Measurements from ENCODE around the gene GALR2. TPM values are rescaled to one million over a fixed set of nuclear protein-coding genes. Genes with fewer than 3 reads are reported as not detected.
"Not testable (repeated sequence)": the region's sequence is repeated elsewhere in the genome, so short reads cannot be mapped to it uniquely, and the experiment has no call there.

Gene GALR2
- total RNA-seq, 2 experiments from 2014 or later = 2.5 to 2.7 TPM

DNA sequence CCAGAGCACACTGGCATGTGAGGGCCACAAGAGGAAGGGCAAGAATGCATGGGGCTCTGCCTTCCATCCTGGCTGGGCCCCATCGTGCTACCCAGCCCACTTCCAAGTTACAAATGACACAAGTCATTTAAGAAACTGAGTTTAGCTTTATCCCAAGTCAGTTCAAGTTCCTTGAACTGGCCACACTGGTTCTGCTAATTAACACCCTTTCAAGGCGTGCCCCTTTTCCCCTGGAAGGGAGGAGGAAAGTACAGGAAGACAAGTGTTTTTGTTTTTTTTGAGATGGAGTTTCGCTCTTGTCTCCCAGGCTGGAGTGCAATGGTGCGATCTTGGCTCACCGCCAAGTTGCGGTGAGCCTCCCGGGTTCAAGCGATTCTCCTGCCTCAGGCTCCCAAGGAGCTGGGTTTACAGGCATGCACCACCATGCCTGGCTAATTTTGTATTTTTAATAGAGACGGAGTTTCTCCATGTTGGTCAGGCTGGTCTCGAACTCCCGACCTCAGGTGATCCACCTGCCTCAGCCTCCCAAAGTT is 30.0 kb upstream of the GALR2 start:
- peaks cover 33% of the 10 kb centered on the region for H3K36me3 Mint-ChIP-seq
- not testable (repeated sequence) for DNase-seq, H3K4me1 Mint-ChIP-seq, H3K9me3 Mint-ChIP-seq, H3K27ac Mint-ChIP-seq, H3K27me3 Mint-ChIP-seq, H3K4me3 Mint-ChIP-seq

DNA sequence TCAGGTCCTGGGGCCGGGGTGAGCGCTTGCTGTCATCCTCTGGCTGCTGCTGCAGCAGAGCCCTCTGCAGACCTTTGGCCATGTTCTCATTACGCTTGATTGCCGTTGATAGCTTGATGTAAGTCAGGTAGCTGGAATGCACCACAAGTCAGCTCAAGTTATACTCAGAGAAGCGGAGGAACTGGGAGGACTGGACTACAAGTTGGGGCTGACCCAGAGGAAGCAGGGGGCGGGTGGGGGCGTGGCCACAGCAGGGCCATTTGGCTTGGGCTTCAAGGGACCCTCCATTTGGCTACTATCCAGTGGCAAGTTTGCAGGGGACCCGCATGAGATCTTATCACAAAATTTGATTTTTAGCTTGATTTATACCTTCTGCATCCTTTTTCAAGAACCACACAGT is 28.5 kb upstream of the GALR2 start:
- Mint-ChIP-seq H3K27ac (no peak overlapping the region), H3K9me3 (no peaks in the 10 kb centered on the region), H3K4me1 (peaks cover 6% of the 10 kb centered on the region)

DNA sequence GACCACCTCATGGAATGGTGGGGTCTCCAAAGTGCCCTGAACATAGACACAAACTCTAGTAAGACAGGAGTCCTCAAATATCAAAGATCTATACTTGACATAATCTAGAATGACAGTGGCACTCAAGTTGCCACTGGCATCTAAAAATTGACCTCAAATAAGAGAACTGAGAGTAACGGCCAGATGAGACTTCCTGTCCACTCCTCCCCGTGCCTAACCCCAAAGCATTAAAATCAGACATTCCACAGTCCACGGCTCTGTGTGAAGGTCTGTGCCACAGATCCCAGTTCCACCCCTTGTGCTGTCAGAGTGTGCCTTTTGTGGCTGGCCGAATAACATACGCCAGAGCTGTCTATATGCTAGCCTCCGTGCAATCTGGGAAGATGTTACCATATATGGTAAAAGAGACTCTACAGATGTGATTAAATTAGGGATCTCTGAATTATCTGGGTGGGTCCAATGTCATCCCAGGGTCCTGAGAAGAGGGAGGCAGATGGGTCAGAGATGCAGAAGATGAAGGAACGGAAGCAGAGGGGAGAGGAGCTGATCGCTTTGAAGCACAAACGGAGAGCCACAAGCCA is 26.5 kb upstream of the GALR2 start:
- Mint-ChIP-seq H3K27me3 (no peaks in the 10 kb centered on the region), H3K36me3 (peaks cover 31% of the 10 kb centered on the region)

More for the DNA sequence above, 28.5 kb upstream of the GALR2 start:
- H3K27me3 Mint-ChIP-seq = no peaks in the 10 kb centered on the region
- no peak for DNase-seq
- peaks cover 33% of the 10 kb centered on the region for H3K36me3 Mint-ChIP-seq
- H3K4me3 Mint-ChIP-seq = no peak overlapping the region

DNA sequence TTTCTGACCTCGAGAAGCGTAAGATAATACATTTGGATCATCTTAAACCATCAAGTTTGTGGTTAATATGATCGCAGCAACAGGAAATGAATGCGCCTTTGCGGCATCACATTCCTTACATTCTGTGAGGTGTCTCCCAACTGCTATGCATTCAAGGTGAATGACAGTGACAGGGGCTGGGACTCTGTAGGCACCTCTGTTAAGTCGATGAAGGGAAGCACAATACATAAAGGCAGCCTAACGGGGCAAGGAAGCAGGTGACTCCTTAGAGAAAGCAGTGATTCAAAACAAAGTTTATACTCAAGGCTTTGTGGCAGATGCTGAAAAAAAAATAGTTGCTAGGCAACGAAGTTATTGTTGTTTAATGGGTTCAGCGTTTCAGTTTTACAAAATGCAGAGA is 25.9 kb upstream of the GALR2 start:
- no peak overlapping the region for H3K4me3 Mint-ChIP-seq
- peaks cover 9% of the 10 kb centered on the region for H3K4me1 Mint-ChIP-seq
- H3K9me3 Mint-ChIP-seq = no peaks in the 10 kb centered on the region
- H3K27ac Mint-ChIP-seq = peak overlapping the region; percentile 21
- no peak for DNase-seq
- no peaks in the 10 kb centered on the region for H3K27me3 Mint-ChIP-seq
- H3K36me3 Mint-ChIP-seq = peaks cover 28% of the 10 kb centered on the region

More for the DNA sequence above, 26.5 kb upstream of the GALR2 start:
- no peak overlapping the region for H3K4me3 Mint-ChIP-seq
- H3K9me3 Mint-ChIP-seq = no peaks in the 10 kb centered on the region
- H3K4me1 Mint-ChIP-seq = peaks cover 6% of the 10 kb centered on the region
- no peak for DNase-seq
- peak overlapping the region; percentile 47 for H3K27ac Mint-ChIP-seq

DNA sequence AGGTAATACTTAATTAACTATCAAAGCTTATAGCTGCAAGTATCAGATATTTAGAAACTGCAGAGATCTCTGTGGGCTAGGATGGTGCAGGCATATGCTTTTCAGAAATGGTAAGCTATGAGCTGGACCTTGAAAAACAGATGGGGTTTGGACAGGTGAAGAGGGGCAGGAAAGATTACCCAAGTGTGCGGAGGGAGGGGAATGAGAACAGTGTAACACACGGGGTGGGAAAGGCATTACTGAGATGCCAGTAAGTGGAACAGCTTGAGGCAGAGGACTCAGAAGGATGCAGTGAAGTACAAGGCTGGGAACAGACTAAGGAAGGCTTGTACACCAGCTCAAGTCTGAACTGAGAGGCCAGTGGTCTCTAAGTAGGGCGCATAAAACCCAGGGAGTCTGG is 25.3 kb upstream of the GALR2 start:
- DNase-seq = no peak
- Mint-ChIP-seq H3K36me3 (peaks cover 24% of the 10 kb centered on the region), H3K27me3 (no peaks in the 10 kb centered on the region), H3K9me3 (no peaks in the 10 kb centered on the region), H3K27ac (peak overlapping the region; percentile 21), H3K4me1 (peaks cover 14% of the 10 kb centered on the region), H3K4me3 (no peak overlapping the region)

DNA sequence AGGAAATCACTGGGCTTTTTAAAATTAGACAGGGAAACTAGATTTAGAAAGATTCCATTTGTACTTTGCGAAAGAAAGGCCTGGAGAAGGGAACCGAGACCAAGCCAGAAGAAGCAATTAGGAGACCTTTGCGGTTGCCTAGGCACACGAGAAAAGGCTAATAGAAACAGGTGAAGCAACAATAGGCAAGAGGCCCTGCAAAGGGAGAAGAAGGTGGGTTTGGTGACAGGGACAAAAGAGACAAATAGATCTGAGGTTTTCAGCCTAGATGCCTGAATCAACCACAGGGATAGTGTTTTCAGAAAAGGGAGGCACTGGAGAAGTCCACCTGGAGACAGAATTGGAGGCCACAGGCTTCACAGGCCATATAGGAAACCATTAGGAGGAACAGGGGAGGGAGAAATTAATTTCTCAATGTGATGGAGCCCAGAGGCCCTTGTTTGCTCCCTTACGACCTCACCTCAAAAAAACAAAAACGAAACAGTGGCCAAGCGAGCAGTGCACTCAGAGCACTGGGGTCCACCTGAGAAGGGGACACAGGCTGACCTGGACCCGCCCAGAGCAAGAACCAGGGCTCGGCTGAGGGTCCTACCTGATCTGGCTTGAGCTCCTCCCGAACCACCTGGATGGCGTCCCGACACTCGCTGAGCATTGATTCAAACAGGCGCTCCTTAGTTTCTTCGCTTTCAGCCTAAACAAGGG is 24.6 kb upstream of the GALR2 start:
- no peak for DNase-seq
- H3K27me3 Mint-ChIP-seq = no peaks in the 10 kb centered on the region
- peak overlapping the region; percentile 46 for H3K27ac Mint-ChIP-seq
- H3K36me3 Mint-ChIP-seq = peaks cover 21% of the 10 kb centered on the region
- no peaks in the 10 kb centered on the region for H3K9me3 Mint-ChIP-seq
- no peak overlapping the region for H3K4me3 Mint-ChIP-seq
- H3K4me1 Mint-ChIP-seq = peaks cover 14% of the 10 kb centered on the region

DNA sequence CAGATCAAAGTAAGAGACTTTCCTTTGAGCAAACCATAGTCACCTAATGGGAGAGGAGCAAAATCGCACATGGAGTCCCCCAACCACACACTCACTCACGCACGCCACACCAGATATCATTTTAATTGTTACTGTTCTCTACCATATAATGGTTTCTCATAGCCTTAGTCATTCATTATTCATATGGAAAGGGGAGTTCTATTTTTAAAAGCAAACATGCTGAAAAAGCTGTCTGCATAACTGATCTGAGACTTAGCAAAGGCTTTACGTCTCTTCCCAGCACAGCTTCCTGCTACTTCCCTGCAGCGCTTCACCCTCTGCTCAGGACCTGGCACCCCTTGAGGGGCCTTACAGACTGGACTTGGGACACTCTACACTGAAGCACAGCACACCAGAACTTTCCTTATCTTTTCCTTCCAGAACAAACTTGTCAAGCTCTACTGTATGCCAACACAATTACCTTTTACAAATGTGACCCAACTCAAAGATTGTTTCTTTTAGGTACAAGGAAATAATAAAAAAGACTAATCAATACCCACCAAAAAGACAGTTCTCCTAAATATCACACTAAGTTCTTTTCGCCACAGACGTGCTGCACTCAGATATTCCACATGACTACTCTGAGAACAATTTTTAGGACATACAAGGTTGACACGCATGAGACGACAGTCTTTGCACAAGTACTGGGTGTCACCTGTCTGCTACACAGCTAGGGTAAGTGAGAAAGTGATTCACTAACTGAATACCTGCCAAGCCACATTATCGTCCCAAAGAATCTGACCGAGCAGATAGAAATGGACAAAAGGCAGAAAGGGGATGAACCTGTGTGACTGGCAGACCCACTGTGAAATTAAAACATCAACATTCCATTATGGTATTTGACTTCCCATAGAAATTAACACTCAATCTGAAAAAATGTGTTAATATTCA is 23.8 kb upstream of the GALR2 start:
- Mint-ChIP-seq H3K36me3 (peaks cover 18% of the 10 kb centered on the region), H3K27ac (no peak overlapping the region), H3K4me3 (no peak overlapping the region)

DNA sequence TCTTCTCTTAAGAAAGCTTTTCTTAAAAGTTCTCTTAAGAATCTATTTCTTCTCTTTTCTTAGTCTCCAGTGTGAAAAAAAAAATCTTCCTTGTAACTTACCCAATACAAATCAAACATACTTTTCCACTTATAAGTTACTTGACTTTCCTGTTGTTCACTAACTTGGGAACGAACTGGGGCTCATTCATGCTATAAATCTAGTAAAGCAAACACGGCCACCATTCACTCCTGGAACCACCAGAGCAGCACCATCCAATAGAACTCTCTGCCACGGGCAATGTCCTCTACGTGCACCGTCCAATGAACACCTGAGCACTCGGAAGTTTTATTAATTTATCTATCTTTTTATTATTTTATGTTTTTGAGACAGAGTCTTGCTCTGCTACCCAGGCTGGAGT is 23.0 kb upstream of the GALR2 start:
- H3K27ac Mint-ChIP-seq = no peak overlapping the region
- DNase-seq = no peak

More for the DNA sequence above, 23.8 kb upstream of the GALR2 start:
- no peaks in the 10 kb centered on the region for H3K27me3 Mint-ChIP-seq
- peaks cover 14% of the 10 kb centered on the region for H3K4me1 Mint-ChIP-seq
- H3K9me3 Mint-ChIP-seq = no peaks in the 10 kb centered on the region
- no peak for DNase-seq

DNA sequence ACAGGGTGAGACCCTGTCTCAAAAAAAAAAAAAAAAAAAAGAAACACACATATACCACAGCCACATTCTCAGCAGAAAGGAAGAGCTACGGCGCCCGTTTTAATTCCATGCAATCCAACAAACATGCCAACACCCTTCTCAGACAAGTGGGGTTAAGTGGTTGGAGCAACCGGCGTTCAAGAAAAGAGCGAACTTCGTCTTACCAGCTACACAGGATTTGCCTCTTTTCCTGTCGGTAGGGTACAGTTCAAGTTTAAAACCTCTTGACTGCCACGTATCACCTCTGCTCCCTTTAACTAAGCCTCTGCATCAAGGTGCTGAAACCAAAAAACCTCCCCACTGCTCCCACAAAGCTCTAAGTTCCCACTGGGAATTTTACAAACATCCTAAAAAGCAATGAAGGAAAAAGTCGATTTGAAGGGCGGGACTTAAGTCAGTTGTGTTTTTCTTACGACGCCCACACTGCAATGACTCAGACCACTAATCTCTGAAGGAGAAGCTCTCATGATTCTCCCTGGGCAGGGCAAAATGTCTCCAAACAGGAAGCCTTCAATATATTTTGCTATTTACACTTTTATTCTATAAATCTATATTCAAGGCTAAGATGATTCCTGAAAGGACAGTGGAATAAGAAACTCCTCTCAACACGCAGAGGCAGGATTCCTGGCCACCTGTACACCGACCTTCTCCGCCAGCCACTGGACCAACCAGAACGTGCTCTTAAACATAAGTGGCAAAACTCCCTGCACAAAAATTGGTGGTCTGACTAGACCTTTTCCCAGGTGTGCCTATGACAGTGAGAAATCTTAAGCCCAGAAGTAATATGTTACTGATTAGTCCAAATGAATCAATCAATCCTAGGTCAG is 21.1 kb upstream of the GALR2 start:
- Mint-ChIP-seq H3K27me3 (no peaks in the 10 kb centered on the region), H3K9me3 (no peaks in the 10 kb centered on the region), H3K27ac (peak overlapping the region; percentile 74), H3K4me1 (peaks cover 14% of the 10 kb centered on the region), H3K36me3 (peaks cover 18% of the 10 kb centered on the region), H3K4me3 (no peak overlapping the region)
- DNase-seq = no peak

More for the DNA sequence above, 23.0 kb upstream of the GALR2 start:
- Mint-ChIP-seq H3K9me3 (no peaks in the 10 kb centered on the region), H3K4me3 (no peak overlapping the region), H3K36me3 (peaks cover 22% of the 10 kb centered on the region), H3K4me1 (peaks cover 14% of the 10 kb centered on the region), H3K27me3 (no peaks in the 10 kb centered on the region)

DNA sequence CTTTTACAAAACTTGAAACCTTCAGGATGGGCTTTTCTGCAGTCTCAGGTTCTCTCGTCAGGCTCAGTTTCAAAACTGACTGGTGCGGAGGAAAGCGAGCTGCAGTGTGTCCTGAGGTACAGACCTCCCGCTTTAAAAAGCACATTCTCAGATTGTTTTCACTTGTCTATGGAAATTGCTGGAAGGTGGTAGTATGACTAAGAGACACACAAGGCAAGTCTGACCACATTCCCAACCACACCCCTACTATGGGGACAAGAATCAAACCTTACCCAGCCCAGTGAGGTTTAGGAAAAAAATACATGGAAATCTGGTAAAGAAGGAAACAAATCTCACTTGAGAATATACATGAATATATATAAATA is 20.5 kb upstream of the GALR2 start:
- Mint-ChIP-seq H3K27me3 (no peaks in the 10 kb centered on the region), H3K4me1 (peaks cover 14% of the 10 kb centered on the region), H3K9me3 (no peaks in the 10 kb centered on the region)

DNA sequence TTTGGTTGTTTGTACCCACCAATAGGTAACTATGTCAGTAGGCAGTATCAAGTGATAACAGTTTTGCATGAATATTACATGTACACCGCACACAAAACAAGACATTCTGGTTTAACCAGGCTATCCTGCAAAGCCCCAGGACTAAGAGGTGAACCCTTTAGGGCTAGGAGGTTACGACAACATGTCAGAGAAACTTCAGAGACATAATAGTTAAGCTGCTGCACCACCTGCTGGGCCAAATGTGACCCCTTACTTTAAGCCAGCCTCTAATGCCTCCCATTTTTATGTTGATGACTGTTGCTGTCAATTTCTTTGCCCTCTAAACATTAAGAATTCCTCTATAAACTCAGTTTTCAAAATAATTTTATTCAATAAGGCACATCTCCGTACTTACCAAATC is 17.7 kb upstream of the GALR2 start:
- Mint-ChIP-seq H3K36me3 (peaks cover 23% of the 10 kb centered on the region), H3K9me3 (no peaks in the 10 kb centered on the region), H3K4me1 (peaks cover 8% of the 10 kb centered on the region), H3K4me3 (no peak overlapping the region), H3K27ac (no peak overlapping the region), H3K27me3 (no peaks in the 10 kb centered on the region)
- no peak for DNase-seq

More for the DNA sequence above, 20.5 kb upstream of the GALR2 start:
- no peak overlapping the region for H3K4me3 Mint-ChIP-seq
- peaks cover 19% of the 10 kb centered on the region for H3K36me3 Mint-ChIP-seq
- H3K27ac Mint-ChIP-seq = no peak overlapping the region
- DNase-seq = no peak

DNA sequence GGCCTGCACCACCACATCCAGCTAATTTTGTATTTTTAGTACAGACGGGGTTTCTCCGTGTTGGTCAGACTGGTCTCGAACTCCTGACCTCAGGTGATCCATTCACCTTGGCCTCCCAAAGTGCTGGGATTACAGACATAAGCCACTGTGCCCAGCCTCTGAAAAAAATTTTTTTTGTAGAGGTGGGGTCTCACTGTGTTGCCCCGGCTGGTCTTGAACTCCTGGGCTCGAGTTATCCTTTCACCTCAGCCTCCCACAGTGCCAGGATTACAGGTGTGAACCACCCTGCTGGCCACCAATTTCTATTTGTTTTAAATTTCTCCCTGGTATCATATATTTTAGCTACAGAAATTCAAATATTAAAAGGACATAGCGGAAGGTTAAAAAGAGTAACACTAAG is 16.3 kb upstream of the GALR2 start:
- not testable (repeated sequence) for H3K4me3 Mint-ChIP-seq, H3K27me3 Mint-ChIP-seq, H3K9me3 Mint-ChIP-seq, H3K4me1 Mint-ChIP-seq, H3K27ac Mint-ChIP-seq, DNase-seq
- H3K36me3 Mint-ChIP-seq = peaks cover 27% of the 10 kb centered on the region

DNA sequence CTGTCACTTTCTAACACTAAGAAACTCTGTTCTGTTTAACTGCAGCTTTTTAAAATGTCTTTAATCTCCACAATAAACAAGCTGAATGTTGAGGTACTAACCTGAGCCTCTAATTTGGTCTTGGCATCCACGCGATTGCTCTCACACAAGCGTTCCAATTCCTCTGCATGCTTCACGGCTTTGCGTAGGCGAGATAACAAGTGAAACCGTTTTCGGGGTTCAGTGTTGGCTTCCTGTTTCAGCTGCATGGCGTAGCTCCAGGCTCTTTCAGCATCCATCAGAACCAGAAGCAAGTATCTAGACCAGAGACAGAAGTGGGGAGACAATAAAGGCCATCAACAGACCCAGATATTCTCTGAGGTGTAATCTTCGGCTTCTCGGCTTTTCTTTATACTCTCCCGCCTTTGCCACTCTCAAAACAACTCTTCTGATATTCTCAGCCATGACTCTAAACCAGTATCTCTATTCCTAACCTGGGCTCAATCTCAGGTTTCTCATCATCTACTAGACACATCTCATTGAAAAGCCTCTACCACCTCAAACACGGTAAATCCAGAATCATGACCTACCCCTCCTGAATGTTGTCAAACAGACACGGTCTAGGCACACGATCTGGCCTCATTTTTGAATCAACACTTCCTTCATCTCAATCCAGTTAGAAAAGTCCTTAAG is 10.6 kb upstream of the GALR2 start:
- Mint-ChIP-seq H3K27me3 (no peaks in the 10 kb centered on the region), H3K4me3 (no peak overlapping the region), H3K27ac (peak overlapping the region; percentile 27), H3K36me3 (peaks cover 46% of the 10 kb centered on the region), H3K9me3 (no peaks in the 10 kb centered on the region), H3K4me1 (peaks cover 24% of the 10 kb centered on the region)
- no peak for DNase-seq

DNA sequence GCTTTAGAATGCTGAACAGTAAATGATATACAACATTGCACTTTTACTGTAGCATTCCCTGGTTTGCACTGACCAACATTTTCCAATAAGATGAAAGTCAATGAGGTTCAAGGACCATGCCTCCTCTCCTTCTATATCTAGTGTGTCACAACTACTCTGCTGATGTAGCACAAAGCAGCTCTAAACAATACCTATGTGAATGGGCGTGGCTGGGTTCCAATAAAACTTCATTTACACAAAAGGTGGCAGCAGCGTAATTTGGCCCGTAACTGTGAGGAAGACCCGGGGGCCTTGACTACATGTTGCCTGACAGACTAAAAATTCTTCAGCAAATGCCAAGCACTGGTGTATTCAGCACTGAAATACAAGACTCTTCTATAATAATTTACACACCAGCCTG is 8.8 kb upstream of the GALR2 start:
- H3K4me1 Mint-ChIP-seq = peaks cover 32% of the 10 kb centered on the region
- H3K4me3 Mint-ChIP-seq = no peak overlapping the region
- no peak overlapping the region for H3K27ac Mint-ChIP-seq
- no peaks in the 10 kb centered on the region for H3K27me3 Mint-ChIP-seq
- no peaks in the 10 kb centered on the region for H3K9me3 Mint-ChIP-seq
- DNase-seq = no peak
- H3K36me3 Mint-ChIP-seq = peaks cover 43% of the 10 kb centered on the region

All from activated naive CD8-positive, alpha-beta T cell treated with anti-CD3 and anti-CD28 coated beads for 36 hours (primary cell).